ENCODE results near the gene TULP4.

DNA sequence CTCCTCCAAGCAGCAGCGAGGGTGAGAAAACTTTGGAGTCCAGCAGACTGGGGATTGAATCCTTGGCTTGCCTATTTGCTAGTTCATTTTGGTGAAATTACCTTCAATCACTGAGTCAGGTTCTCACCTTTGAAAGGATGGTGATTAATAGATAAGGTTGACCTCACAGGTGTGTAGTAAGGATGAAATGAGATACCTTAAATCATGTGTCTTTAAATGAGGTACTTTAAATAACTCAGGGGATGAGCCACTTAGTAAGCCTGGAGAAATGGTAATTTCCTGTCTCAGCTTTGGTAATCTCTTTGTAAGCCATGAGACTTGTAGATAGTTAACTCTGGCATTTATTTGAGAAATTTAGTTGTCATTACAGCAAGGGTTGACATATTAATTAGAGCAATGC is 70.2 kb downstream of the TULP4 start:
- TF ChIP-seq, protein P1, sequence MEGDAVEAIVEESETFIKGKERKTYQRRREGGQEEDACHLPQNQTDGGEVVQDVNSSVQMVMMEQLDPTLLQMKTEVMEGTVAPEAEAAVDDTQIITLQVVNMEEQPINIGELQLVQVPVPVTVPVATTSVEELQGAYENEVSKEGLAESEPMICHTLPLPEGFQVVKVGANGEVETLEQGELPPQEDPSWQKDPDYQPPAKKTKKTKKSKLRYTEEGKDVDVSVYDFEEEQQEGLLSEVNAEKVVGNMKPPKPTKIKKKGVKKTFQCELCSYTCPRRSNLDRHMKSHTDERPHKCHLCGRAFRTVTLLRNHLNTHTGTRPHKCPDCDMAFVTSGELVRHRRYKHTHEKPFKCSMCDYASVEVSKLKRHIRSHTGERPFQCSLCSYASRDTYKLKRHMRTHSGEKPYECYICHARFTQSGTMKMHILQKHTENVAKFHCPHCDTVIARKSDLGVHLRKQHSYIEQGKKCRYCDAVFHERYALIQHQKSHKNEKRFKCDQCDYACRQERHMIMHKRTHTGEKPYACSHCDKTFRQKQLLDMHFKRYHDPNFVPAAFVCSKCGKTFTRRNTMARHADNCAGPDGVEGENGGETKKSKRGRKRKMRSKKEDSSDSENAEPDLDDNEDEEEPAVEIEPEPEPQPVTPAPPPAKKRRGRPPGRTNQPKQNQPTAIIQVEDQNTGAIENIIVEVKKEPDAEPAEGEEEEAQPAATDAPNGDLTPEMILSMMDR (IDR thresholded peaks at IDR 0.05 in 8 of 11, conservative IDR thresholded peaks at IDR 0.05 in 3 of 11), result no peak
- TF ChIP-seq POLR2AphosphoS5 (IDR thresholded peaks at IDR 0.05) (no peak), POLR2A (IDR thresholded peaks at IDR 0.05) (no peak)
